Cardiac fibroblast (primary cell): ENCODE results near the gene TRIAP1.

Source experiments
- DNase-seq, 2 donors: peaks; one replicate each; pipeline versions ENCODE4 v3.0.0 to v3.0.0-alpha.2; 2010; ENCODE audit warnings: low read depth in 2 of 2
- H3K4me3 ChIP-seq, 2 donors: replicated peaks in 1 of 2; 1 replicate in 1 of 2; 2 replicates in 1 of 2; pipeline ENCODE4 v1.5.1; 2011; ENCODE audit warnings: low read depth in 2 of 2, low read length in 2 of 2, mild to moderate bottlenecking in 2 of 2, moderate library complexity in 1 of 2
- TF ChIP-seq, protein P1 (sequence below): IDR thresholded peaks from one replicate; pipeline ENCODE4 v1.5.1; 2011; ENCODE audit warnings: low read depth, mild to moderate bottlenecking, low read length, inconsistent platforms

The TRIAP1 gene

DNA sequence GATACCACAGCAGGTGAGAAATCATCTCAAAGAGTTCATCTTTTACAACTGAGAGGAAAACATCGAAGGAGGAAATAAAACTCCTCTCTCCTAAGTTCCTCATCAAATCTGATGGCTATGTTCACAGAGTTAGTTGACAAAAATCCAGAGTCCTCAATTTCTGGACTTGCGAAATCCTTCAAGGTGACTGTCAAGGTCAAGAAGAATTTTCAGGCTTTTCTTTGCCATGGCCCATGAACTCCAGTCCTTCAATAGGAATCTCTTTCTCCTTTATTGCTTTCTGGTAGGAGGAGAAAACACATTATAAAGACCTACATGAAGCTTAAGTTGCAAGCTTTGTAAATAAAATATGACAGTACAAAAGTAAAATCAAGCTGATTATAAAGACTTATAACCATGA lies 1.5 kb downstream of the TRIAP1 start:
- TF ChIP-seq, protein P1, sequence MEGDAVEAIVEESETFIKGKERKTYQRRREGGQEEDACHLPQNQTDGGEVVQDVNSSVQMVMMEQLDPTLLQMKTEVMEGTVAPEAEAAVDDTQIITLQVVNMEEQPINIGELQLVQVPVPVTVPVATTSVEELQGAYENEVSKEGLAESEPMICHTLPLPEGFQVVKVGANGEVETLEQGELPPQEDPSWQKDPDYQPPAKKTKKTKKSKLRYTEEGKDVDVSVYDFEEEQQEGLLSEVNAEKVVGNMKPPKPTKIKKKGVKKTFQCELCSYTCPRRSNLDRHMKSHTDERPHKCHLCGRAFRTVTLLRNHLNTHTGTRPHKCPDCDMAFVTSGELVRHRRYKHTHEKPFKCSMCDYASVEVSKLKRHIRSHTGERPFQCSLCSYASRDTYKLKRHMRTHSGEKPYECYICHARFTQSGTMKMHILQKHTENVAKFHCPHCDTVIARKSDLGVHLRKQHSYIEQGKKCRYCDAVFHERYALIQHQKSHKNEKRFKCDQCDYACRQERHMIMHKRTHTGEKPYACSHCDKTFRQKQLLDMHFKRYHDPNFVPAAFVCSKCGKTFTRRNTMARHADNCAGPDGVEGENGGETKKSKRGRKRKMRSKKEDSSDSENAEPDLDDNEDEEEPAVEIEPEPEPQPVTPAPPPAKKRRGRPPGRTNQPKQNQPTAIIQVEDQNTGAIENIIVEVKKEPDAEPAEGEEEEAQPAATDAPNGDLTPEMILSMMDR = no peak

DNA sequence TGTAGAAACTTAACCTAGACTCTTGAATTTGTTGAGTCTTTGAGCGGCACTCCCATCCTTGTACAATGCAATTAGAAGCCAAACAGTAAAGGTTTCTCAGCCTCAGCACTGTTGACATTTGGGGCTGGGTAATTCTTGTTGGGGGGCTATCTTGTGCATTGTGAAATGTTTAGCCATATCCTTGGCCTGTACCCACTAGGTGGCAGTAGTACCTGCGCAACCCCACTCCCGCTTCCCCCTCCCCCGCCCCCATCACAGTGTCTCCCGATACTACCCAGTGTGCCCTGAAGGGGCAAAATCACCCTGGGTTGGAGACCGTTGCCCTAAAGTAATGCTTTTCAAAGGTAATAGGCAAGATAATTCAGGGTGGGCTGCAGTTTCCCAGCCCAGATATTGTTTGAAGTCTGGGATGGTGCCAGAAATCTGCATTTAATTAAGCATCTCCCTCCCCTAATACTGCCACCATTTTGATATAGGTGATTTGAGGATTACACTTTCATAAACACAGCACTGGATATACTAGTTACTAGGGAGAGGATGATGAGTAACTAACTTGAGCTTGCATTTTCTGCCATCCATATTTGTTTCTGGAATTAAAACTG lies 6.4 kb downstream of the TRIAP1 start:
- DNase-seq = peak; percentile 65 to 68
- TF ChIP-seq, protein P1 = peak; percentile 62
- no peak overlapping the region for H3K4me3 ChIP-seq

More for the DNA sequence above, 1.5 kb downstream of the TRIAP1 start:
- DNase-seq = no peak
- H3K4me3 ChIP-seq = no peak overlapping the region

DNA sequence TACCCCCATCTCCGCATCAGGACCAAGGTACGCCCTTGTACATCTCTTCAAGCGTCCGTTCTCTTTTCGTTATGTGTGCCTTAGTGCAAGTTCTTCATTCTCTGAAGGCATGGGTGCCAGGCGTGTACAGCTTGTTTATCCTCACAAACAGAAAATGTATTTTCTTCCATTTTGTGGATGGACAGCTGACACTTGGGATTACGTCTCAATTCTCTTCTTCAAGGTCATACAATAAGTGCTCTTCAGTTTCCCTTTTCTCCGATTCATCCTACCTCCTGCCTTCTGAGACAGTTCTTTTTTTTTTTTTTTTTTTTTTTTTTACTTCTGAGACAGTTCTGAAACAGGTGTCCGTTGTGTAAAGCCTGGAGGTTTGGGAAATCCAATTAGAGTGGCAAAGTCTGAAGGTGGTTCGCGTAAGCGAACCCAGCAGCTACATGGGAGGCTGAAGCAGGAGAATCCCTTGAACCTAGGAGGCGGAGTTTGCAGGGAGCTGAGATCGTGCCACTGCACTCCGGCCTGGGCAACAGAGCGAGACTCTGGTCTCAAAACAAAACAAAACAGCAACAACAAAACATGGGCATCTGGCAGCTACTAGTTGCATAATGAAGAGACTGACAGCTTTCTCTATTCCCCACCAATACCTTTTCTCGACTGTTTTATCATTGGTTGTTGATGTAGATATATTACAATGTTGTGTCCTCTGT lies 7.5 kb downstream of the TRIAP1 start:
- H3K4me3 ChIP-seq = peak overlapping the region; percentile 81 to 89
- TF ChIP-seq, protein P1 = no peak
- DNase-seq = no peak

DNA sequence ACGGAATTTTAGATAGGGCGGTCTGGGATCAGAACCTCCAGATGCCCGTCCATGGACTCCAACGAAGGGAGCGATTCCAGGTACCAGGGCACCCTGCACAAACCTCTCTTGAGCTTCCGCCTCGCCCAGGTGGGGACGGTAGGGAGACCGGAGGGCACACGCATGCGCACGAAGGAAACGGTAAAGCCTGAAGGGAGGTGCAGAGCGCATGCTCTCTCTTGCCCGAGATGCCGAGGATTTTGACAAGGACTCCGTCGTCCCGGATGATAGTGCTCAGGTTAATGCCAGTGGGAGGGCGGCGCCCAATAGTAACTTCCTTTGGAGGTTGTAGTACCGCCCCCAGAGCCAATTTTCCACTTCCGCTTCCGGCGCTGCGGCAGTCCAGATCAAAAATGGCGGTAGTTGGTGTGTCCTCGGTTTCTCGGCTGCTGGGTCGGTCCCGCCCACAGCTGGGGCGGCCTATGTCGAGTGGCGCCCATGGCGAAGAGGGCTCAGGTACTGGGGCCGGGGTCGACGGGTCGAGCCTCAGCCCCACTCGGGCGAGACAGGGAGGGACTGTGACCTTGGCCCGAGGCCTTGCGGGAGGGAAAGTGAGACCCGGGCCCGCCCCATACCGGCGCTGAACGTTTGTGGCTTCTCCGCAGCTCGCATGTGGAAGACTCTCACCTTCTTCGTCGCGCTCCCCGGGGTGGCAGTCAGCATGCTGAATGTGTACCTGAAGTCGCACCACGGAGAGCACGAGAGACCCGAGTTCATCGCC lies 8.3 kb downstream of the TRIAP1 start, which contains the start of gene COX6A1:
Gene COX6A1 (plus strand): TSS at position 379 of the 760 bp plus-strand sequence. CDS start 14 bp downstream, at position 393.
- TF ChIP-seq, protein P1 = no peak
- DNase-seq = peak; percentile 98
- H3K4me3 ChIP-seq = peak within 1 kb of the TSS; percentile 81 to 89

DNA sequence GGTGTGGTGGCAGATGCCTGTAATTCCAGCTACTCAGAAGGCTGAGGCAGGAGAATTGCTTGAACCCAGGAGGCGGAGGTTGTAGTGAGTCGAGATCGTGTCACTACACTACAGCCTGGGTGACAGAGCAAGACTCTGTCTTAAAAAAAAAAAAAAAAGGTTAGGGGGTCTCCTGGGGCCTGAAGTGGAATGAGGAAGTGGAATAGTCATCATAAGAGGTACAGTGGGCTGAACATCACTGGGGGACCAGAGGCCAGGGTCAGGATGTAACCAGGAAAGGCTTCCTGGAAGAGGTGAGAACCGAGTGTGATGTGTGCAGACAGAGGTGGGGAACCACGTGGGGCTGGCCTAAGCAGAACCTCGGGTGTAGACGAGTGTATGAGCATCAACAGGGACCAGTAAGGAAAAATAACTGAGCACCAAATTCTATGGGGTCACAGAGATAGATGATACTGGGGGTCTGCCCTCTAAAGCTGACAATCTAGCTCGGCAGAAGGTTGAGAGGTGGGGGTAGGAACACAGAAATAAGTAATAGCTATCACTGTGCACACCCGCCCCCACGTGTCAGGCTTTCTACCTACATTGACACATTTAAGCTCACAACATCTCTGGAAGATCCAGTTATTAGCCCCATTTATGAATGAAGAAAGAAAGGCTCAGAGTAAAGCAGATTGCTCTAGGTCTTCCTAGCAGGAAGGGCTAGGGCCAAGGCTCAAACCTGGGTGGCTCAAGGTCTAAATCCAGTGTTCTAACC lies 13.2 kb downstream of the TRIAP1 start:
- no peak overlapping the region for H3K4me3 ChIP-seq
- DNase-seq = no peak
- TF ChIP-seq, protein P1 = no peak

DNA sequence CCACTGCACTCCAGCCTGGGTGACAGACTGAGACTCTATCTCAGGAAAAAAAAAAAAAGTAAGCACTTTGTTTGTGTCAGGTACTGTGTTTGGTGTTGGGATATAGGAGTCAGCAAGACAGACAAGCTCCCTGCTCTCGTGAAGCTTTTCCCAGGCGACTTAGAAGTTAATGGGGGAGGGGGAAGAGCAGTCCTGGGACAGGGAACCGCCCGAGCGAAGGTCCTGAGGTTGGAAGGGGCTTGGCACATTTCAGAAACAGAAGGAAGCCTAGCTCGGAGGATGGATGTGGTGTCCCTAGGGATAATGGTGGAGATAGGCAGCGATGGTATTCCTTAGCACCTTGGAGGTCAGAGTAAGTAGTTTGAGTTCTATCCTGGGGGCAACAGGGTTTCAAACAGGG lies 16.8 kb downstream of the TRIAP1 start:
- TF ChIP-seq, protein P1 = no peak
- DNase-seq = no peak
- H3K4me3 ChIP-seq = no peak overlapping the region
